HG02571 (cell line): ENCODE results near the gene CLIC1.
A peak's percentile ranks its signal among the peaks of the same experiment; 100 is the strongest.

Source experiments
- ATAC-seq: cut with Tn5 transposase; IDR thresholded peaks from one replicate; pipeline ENCODE4 v1.9.1; 2021; ENCODE audit warnings: mild to moderate bottlenecking, moderate library complexity; ENCODE audit not compliant: unreplicated experiment

Gene CLIC1

DNA sequence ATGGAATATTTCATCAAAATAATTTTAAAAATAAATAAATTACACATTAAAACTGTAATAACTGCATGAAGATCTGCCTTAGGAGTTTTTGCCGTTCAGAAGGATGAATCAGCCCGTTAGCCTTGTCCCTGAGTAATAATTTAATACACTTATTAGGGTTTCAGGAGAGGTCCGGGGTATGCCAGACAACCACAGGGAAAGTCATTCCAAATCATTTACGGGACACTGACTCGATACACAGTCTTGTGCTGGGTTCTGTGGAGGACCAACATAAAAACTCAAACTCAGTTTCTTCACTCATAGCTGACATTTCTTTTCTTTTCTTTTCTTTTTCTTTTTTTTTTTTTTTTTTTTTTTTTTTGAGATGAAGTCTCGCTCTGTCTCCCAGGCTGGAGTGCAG is 30.4 kb downstream of the CLIC1 start:
- no peak for ATAC-seq

DNA sequence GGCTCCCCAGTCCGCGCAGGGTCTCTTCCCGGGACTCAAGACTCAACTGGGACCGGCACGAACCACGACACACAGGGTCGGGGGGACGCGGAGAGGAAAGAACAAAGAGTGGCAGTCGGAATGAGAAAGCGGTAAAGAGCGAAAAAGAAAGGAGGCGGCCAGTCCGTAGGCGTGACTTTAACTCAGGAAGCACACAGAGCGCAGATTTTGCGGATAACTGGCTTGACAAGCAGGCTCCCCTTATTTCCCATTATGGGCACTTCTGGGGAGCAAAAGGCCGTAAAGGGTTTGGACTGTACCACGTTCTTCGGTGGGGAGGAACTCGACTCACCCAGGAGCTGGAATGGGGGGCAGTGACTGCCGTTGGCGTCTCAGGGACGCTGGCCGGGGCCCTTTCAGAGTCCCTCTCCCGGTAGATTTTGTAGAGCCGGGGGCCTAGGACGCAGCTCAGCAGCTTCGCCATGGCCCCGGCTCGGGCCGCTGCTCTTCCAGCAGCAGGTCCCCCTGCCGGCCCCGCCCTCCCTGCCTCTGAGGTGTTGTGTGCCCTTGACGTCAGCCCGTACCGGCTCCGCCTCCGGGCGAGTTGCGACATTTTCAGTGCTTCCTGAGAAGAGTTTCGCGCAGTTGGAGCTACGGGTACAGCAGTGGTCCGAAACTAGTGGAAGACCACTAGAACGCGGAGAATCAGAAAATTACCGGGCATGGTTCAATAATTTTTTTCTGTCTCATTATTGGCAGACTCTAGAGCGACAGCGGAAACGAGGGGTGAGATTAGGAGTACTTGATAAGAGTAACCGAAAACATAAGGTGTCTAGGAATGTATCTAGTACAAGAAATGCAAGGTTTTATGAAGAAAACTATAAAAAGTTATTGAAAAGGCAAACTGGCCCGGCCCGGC is 33.3 kb downstream of the CLIC1 start, which contains the start of gene ABHD16A:
Gene ABHD16A (minus strand): TSS at position 506 of the 898 bp plus-strand sequence. CDS start 43 bp downstream, at position 463.
- peak; percentile 77 for ATAC-seq

DNA sequence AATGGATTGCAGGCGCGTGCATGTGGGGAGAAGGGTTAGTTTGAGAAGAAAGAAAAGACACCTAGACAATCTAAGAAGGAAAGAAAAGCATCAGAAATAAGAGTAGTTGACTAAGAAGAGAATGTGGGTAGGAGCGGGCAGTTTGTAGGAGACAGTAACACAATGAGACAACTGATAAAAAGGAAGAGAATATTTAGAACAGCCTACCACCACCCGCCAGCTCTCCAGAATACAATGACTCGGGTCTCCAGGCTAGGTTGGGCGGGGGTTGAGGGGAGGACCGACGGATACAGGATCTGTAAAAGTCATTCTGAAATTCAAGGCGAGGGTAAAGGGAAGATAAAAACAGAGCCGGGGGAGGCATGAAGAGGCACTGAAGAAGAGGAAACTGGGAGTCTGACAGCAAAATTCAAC is 33.9 kb downstream of the CLIC1 start:
- ATAC-seq = no peak

DNA sequence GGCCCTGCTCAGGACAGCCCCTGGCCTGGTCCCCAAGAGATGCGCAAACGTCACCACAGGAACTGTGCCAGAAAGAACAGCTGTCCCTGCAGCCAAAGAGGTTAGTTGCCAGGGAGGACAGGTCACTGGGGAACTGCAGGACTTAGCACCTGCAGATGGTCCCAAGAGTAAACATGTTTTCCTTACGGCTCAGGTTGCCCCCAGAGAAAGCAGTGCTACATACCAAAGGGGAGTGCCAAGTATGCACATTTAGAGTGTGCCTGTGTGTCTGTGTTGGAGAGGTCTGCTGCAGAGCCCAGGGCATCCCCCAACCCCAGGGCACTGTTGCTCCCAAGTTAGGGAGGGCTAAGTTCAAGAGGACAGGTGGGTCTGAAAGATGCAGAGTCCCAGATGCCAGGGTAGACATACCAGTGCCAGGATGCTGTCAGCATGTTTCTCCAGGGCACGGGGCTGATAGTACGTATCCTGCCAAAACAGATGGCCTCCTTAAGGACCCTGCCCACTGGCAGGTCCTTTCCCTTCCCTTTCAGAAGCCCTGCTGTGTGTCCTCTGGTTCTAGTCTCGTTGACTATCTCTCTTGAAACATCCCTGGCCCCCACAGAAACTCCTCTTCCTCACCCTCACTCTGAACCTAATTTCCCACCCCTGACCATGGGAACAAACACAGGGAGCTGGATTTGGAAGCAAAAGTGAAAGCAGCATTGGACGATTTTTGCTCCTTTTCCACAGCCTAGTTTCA is 34.5 kb downstream of the CLIC1 start:
- no peak for ATAC-seq

DNA sequence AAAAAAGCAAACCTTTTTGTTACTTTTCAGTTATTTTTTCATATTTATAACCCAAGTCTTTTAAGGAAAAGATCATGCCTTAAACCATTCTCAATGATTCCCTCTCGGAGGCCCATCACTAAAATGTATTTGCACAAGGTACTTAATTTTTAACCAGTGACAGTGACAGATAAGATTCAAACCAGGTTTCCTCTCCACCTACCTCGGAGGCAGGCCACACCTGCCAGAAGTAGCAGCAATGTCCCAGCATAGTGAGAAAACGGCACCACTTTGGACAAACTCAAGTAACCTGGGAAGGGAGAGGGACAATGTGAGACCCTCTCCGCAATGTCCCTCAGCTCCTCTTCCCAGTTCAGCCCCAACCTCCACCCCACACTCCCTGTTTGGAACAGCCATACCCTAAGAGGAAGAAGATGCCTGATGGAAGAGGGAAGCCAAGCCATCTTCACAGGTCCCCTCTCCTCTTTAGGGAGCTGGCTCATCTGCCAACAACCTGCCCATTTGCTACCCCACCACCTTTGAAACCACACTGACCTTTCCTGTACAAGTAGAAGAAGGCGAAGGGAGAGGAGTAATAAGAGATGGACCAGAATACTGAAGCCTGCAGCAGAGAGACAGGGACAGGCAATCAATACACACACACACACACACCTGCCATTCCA is 35.5 kb downstream of the CLIC1 start:
- no peak for ATAC-seq

DNA sequence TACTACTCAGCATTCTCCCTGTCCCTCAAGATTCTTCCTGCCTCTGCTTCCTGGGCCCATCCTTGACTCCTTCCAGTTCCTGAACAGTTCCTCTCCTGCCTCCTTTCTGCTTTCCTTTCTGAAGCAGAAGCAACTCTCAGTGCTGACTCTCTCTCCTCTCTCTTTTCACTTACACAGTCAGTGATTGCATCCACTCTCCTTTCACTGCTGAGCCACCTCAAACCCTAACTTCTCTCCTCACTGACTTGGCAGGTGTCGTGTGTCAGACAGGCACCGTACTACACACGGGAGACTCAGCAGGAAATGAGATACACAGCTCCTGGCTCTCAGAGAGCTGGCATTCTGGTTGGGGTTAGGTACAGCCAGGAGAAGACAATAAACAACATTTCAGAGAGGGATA is 38.8 kb downstream of the CLIC1 start:
- no peak for ATAC-seq

DNA sequence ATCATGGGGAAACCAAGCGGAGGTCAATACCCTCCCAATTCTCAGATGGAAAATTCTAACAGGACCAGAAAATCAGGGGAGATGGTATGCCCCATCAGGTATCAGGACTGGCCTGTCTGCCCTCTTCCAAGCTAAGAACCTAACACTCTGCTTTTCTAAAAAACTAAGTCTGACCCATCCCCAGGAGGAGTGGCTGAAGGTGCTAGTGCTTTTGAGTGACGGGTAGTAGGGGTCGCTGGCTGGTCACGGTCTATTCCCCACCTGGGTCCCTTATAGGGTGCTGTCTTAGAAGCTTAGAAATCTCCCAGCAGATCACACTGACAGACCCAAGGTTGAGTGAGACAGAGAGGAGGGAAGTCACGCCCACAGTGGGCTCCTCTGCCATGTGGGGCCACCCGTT is 42.8 kb downstream of the CLIC1 start:
- ATAC-seq = no peak

DNA sequence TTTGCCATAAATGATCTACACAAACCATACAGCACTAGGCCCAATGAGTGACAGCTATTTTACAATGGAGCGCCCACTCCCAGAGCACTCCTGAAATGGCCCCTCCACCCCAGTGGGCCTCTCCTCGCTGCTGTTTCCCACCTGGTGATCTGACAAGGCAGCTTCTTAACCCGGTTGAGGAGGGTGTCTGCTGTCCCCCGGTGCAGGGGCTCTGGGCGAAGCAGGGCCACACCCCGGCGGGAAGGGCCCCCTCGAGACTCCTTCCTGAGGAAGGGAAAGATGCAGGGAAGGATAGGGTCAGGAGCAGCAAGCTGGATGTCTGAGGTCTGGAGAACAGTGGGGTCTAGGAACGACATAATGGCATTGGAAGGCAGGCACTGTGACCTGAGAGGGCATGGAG is 43.4 kb downstream of the CLIC1 start:
- ATAC-seq = no peak

DNA sequence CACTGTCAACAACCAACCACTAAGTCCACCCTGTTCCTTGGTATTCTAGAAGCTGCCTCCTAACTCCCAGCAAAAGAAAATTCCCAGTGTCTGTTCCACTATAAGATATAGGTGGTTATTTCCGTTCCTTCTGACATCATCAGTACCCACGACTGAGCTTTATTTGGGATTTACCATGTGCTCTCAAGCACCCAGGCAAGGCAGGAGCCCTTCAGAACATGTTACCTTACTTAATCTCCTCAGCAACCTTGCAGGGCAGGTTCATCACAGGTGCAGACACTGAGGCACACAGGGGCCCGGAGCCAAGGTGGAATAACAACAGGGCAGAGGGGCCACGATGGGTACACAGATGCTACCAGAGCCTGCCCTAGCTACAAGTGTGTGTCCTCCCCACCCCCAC is 44.0 kb downstream of the CLIC1 start:
- ATAC-seq = no peak

DNA sequence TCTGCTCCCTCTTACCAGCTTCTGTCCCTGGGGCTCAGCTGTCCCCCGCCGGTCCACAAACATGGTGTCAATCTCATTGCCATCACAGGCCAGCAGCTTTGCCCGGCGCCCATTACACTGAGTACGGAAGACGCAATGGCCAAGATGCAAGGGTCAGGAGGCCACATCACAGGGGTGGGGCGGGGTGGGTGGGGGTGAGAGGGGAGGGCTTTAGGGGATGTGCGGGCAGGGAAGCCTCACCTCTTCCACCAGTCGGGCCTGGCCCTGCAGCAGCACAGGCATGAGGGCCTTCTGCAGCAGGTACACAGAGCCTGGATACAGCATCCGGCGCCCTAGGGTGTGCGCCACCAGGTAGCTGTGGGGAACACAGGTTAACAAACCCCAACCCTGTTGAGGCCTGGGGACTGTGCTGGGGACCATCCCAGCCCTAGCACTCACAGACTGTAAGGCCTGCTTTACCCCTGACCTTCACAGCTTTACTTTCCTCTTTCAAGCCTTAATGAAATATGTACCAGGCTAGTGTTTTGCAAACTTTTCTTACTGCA is 44.7 kb downstream of the CLIC1 start:
- no peak for ATAC-seq

DNA sequence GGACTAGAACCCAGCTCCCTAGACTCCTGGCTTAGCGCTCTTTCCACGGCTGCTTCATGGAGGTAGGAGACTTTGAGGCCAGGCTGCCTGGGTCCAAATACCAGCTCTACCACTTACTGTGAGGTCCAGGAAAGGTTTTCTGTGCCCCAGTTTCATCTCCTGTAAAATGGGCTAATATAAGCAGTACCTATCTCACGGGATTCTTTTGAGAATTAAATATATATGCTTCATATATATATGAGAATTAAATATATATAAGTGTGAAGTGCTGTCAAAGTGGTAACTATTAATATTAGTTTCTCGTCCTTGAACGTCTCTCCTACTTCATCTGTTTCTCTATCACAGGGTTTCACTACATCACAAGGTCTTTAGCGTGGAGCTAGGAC is 45.3 kb downstream of the CLIC1 start:
- ATAC-seq = no peak

DNA sequence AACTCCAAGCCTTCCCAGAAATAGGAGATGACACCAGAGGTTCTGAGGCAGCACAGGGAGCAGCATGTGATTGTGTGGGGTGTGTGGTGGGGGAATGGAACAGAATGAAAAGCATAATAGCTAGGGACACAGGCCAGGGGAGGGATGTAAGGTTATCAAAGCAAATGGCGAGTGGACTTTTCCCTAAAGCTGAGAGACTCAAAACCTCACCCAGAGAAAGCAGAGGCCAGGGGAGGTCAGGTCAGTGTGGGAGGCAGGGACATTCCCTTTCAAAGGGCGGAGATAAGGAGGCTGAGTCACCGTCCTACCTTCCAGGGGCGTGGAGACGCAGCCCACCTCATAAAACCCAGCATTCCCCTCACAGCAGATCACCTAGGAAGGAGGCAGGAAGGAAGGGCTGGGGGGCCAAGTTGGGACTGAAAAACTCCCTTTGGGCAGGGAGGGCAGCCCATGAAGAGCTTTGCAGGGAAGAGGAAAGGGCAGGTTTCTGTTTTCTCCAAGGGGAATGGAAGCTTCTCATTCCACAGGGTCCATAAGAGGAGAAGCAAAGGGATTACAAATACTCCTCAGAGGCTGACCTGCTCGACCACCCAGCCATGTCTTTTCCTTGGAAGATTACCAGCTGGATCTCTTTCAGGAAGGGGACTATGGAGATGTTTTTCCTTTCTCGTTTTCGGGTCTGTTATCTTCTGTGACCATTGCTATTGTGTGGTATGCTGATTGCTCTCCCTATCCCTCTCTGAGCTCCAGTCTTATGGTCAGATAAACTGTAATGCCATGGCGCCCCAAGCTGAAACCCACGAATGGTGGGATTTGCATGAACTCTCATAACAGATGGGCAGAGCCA is 45.9 kb downstream of the CLIC1 start:
- no peak for ATAC-seq

DNA sequence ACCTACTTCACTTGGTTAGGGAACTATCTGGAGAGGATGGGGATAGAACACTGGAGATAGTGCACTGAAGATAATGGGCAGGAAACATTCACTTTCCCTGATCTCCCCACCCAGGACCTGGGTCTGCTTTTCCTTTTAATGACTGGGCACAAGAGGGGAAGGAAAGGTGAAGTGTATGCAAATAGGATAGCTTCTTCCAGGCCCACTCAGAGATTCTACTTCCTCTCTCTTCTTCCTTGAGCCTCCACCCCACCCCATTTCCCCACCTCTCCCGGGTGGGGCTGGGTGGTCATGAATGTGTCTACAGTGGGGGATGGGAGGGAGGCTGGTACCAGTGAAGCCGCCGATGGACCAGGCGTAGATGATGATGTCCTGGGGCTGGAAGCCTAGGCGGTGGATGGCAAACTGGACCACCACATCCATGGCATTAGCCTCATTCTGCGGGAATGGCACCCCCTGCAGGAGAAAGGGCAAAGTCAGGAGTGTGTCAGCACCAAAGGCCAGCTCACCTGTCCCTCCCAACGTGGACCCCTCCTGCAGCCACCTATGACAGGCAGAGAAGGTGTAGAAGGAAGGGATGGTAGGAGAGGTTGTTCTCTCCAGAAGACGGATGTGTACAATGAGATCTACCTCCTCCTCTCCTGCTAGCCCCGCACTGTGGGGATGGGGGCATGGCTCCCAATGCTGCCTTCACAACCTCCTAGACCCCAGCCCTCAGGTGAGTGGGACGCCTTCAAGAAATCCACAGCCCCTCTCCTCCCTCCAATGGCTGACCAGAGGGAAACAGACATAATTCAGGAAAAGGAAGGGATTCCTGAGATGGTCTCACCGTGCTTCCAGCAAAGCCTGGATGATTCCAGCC is 46.9 kb downstream of the CLIC1 start:
- ATAC-seq = no peak

DNA sequence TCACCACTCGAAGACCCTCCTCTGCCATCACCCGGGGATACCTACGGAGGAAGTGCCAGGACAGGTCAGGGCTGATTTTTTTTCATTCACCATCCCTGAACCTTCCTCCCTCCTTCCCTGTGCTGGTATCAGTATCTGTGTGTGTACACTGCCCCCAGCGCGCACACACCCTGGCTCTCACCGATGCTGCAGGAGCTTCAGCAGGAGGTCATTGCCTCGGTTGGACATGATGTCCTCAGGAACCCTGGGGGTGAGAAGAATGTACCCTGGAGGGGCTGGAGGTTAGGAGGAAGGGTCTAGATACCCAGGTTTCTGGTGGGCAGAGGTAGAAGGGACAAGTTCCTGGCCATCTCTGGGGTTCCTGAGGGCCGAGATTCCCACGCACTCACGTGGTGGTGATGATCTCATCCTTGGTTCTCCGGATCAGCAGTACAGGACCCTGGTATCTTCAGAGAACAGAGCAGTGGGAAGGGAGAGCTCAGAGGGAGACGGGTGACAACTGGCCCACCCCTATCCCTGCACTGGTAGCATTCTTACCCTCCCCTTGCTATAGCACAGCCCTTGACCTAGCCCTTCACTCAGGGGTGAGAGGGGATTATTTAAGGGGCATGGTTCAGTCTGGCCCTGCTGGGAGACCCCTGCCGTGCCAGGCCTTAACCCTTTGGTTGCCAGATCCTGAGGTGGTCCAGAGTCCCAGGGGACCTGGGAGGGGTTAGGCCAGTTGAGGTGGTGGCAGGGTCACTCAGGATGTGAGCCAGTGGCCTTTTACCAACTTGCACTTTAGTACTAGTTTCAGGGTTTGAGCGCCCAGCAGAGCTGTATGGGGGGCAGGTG is 48.3 kb downstream of the CLIC1 start:
- ATAC-seq = no peak

DNA sequence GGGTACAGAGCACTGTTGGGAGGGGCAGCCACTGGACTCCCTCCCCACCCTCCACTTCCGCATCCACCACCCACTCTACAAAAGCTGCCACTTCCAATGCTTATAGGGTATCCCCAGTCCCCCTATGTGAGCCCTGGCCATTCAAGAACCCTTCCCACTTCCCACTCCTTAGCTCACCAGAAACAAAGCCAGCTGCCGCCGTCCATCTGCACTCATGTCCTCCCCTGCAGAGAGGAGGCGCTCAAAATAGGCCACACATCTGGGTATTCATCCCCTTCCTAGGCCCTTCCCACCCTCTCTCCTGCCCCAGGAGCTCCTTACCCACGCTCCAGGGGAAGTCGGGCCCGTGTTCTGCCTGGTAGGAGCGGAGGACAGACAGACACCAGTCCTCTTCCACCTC is 49.0 kb downstream of the CLIC1 start:
- ATAC-seq = no peak

DNA sequence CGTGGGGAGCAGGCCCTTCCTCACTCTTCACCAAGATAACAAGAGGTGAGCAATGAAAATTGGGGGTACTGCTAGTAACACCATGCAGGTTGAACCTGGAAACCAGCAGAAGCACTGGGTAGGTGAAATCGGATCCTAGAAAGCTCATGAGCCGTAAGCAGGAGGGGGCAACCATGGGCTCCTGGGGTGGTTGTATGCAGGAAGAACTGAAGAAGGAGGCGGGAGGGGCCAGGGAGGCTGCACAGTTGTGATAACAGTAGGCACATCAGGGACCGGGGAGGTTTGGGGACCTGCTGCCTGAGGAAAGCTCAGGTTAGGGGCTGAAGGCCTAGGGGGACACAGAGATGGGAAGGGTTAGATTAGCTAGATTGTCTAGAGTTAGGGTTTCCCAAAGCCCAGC is 49.8 kb downstream of the CLIC1 start:
- no peak for ATAC-seq

DNA sequence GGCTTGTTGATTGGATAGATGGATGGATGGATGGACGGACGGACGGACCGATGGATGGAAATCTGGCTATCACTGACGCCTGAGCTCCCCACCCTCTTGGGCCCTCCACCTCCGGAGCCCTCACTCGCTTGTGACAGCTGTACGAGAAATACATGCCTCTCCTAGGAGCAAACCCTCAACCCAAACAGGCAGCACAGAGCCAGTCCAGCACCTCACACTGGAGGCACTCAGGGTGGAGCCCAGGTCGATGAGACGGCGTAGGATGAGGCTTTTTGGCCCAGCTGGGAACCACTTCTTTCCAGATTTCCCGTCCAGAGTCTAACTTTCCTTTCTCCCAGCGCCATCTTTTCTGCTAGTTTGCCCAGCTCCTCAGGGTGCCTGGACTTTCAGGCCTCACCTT is 52.7 kb downstream of the CLIC1 start:
- ATAC-seq = no peak

DNA sequence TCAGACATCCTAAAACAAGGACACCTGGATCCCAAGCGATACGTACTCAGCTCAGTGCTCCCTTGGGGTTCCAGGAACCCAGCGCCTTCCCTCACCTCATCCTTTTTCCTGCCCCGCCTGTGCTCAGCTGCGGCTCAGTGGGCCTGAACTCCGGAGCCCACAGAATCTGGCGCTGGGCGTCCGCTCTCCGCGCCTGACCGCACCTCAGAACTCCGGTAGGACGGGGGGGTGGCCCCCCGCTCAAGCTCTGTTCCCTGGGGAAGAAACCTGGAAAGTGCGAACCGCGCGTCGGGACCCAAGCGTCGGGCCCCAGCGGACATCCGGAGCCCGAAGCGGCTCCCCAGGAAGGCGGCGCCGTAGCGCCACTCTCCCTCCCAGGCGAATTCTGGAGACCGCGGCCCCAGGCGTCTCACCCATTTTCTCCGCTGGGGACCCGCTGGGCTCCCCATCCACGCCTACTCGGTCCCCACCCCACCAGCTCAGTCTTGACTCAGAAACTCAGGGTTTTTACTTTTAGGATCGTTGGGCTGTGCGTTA is 55.1 kb downstream of the CLIC1 start:
- no peak for ATAC-seq
